ENCODE measurements around the gene IL1RAPL1. TPM values are rescaled to one million over a fixed set of nuclear protein-coding genes. Genes with fewer than 3 reads are reported as not detected.
"Not testable (repeated sequence)": the region's sequence is repeated elsewhere in the genome, so short reads cannot be mapped to it uniquely, and the experiment has no call there.

The IL1RAPL1 gene
- total RNA-seq, 2 experiments from 2014 or later = not detected

DNA sequence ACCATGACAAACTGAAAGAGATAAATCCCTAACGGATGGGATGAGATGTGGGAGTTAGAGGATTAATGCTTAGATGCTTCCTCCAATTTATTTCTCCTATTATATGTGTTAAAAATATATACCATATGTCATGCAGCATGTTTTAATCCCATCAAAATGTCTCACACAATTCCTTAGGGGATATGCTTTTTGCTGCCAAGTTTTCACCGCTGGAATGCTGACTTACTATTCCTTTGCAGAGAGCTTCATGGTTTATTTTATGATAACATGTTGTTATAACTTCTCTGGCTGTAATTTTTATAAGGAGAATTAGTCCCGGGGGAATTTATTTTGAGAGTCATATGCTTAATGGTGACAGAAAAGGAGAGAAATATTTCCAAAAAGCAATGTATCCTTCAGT, 670.3 kb downstream of the IL1RAPL1 start:
- H3K27me3 Mint-ChIP-seq = no peaks in the 10 kb centered on the region
- no peak for DNase-seq
- H3K9me3 Mint-ChIP-seq (ENCODE audit: low read depth) = no peaks in the 10 kb centered on the region
- no peak overlapping the region for H3K4me3 Mint-ChIP-seq
- no peaks in the 10 kb centered on the region for H3K4me1 Mint-ChIP-seq
- no peak overlapping the region for H3K27ac Mint-ChIP-seq
- no peaks in the 10 kb centered on the region for H3K36me3 Mint-ChIP-seq
- CTCF ChIA-PET = no interaction called here
- ATAC-seq = no peak

DNA sequence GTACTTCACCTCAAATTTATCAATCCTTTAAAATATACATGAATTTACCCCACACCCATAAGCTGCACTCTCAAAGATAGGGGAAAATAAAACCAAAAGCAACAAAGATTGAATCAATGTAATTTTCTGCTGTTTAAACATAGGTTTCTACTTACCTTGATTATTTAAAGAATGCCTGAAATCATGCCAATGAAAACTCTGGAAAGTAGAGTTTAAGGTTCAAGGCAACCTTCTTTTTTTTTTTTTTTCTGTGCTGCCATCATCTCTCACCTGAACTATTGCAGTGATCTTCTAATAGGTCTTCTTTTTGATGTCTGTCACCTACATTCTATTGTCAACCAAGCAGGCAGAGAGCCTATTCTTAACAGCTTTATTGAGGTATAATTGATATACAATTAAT, 682.1 kb downstream of the IL1RAPL1 start:
- ATAC-seq (no peak), DNase-seq (no peak)
- H3K27ac Mint-ChIP-seq = no peak overlapping the region
- no peaks in the 10 kb centered on the region for H3K27me3 Mint-ChIP-seq
- no peaks in the 10 kb centered on the region for H3K36me3 Mint-ChIP-seq
- H3K9me3 Mint-ChIP-seq (ENCODE audit: low read depth) = peaks cover 4% of the 10 kb centered on the region
- H3K4me3 Mint-ChIP-seq = no peak overlapping the region
- CTCF ChIA-PET = no interaction called here
- no peaks in the 10 kb centered on the region for H3K4me1 Mint-ChIP-seq

DNA sequence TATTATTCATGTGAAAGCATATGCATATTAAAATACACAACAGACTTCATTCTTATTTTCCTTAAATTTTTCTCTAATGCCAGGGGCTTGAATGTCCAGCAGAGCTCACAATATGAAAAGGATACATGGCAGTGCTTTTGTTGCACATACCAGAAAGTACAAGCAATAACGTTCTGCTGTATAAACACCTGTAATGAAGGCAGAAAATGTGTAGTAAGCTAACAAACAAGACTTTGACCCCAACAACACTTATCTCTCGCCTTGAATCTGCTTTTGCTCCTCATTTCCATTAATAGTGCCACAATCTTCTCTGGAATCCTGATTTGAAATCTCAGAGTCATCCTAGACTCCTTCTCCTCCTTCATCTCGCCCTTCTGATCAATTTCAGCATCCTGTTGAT, 687.3 kb downstream of the IL1RAPL1 start:
- ATAC-seq (no peak), DNase-seq (no peak)
- CTCF ChIA-PET = no interaction called here
- Mint-ChIP-seq H3K36me3 (no peaks in the 10 kb centered on the region), H3K27ac (no peak overlapping the region), H3K27me3 (no peaks in the 10 kb centered on the region), H3K4me3 (no peak overlapping the region), H3K4me1 (no peaks in the 10 kb centered on the region), H3K9me3 (ENCODE audit: low read depth) (peaks cover 4% of the 10 kb centered on the region)

DNA sequence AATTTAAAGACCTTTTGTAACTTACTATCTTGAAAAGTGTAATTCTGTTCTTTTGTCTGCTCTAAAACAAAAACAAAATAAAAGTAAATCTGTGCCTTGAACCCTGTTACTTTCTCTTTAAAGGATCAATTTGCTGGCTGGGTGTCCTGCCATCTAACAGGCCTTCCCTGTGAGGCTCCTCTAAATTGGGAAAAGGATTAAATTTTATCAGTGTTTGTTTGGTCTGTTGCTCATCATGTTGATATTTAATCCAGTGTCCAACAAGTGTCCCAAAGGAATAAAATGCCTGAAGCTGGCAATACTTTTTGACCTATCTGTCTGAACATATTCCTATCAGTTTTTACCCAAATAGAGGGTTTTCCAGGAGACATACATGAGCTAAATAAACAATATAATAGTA, 688.7 kb downstream of the IL1RAPL1 start:
- CTCF ChIA-PET = no interaction called here
- H3K36me3 Mint-ChIP-seq = no peaks in the 10 kb centered on the region
- no peaks in the 10 kb centered on the region for H3K27me3 Mint-ChIP-seq
- H3K9me3 Mint-ChIP-seq (ENCODE audit: low read depth) = peaks cover 4% of the 10 kb centered on the region
- ATAC-seq (no peak), DNase-seq (no peak)
- H3K4me3 Mint-ChIP-seq = no peak overlapping the region
- no peaks in the 10 kb centered on the region for H3K4me1 Mint-ChIP-seq
- H3K27ac Mint-ChIP-seq = no peak overlapping the region

DNA sequence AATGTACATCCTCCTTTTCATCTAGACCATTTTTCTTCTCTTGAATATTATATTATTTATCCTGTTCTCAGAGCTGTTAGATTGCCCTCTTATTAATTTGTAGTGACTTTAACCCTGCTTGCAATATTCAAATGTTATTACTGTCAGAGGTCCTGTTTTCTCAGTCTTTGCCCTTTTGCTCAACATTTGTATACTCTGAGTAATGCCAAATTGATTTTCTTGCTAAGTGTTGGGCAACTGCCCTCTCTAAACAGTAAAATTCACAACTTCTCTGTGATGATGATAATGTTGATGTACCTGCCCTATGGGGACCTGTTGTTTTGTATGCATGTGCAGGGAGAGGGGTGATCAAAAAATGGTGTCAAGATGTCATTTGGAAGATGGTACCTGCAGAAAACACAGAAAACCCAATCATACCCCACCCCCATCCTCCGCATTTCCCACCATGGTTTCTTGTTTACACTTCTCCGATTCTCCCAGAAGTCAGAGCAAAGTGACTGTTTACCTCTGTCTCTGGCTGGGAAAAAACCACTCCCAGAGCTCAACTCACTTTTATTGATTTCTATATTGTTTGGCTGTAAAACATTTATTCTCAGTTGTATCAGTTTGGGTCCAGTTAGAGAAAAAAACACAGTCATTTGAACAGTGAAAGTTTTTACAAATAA, 694.0 kb downstream of the IL1RAPL1 start:
- DNase-seq (no peak), ATAC-seq (no peak)
- no peak overlapping the region for H3K4me3 Mint-ChIP-seq
- H3K36me3 Mint-ChIP-seq = no peaks in the 10 kb centered on the region
- CTCF ChIA-PET = no interaction called here
- H3K27me3 Mint-ChIP-seq = no peaks in the 10 kb centered on the region
- no peak overlapping the region for H3K27ac Mint-ChIP-seq
- peaks cover 4% of the 10 kb centered on the region for H3K9me3 Mint-ChIP-seq (ENCODE audit: low read depth)
- no peaks in the 10 kb centered on the region for H3K4me1 Mint-ChIP-seq

DNA sequence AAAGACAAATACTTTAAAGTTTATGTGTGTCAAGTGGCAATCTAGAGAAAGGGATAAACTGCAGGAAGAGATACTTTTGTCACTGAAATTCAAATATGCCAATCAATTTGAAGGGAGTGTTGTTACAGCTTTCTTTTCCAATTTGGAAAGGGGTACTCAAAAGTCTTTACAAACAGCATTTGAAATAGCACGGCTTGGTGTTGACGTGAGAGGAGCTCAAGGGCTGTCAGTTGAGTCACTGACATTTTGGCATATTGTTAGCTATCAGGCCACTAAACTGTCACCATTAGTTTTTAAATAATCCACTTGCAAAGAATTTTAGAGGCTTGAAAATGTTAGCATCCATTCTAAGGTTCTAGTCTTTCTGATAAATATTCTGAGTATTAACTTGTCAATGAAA, 698.4 kb downstream of the IL1RAPL1 start:
- Mint-ChIP-seq H3K27me3 (no peaks in the 10 kb centered on the region), H3K4me3 (no peak overlapping the region), H3K9me3 (ENCODE audit: low read depth) (peaks cover 2% of the 10 kb centered on the region), H3K36me3 (no peaks in the 10 kb centered on the region), H3K4me1 (no peaks in the 10 kb centered on the region), H3K27ac (no peak overlapping the region)
- DNase-seq = no peak
- CTCF ChIA-PET = no interaction called here
- ATAC-seq = no peak

DNA sequence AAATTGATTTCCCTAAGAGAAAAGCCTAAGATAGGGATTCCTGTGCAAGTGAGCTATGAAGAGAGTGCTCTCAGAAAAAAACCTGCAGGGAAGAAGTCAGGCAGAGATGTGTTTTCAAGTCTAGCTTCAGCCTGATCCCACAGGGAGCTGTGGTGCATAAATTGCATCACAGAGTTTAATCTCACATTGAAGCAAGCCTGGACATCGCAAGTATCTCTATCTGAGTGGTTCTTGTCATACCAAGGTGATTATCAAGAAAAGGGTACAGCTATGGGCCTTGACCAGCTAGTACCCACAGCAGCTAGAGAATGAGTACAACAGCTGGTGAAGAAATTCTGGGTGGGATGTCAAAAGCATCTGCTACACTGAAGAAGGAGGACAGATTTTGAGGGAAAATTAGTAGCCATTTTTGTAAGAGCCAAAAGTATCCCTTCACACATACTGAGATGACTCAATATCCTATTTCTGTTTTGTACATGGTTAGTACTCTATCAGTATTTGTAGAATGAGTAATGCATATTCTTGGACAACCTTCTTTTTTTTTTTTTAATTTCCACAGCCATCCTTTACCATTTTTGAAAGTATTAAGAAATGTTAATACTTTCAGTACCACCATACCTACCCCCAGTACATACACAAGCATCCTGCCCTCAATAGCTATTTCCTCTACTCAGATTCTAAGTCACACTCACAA, 708.9 kb downstream of the IL1RAPL1 start:
- DNase-seq = no peak
- H3K4me1 Mint-ChIP-seq = no peaks in the 10 kb centered on the region
- no peak for ATAC-seq
- H3K36me3 Mint-ChIP-seq = no peaks in the 10 kb centered on the region
- CTCF ChIA-PET = no interaction called here
- H3K27ac Mint-ChIP-seq = no peak overlapping the region
- no peaks in the 10 kb centered on the region for H3K9me3 Mint-ChIP-seq (ENCODE audit: low read depth)
- no peak overlapping the region for H3K4me3 Mint-ChIP-seq
- H3K27me3 Mint-ChIP-seq = no peaks in the 10 kb centered on the region

DNA sequence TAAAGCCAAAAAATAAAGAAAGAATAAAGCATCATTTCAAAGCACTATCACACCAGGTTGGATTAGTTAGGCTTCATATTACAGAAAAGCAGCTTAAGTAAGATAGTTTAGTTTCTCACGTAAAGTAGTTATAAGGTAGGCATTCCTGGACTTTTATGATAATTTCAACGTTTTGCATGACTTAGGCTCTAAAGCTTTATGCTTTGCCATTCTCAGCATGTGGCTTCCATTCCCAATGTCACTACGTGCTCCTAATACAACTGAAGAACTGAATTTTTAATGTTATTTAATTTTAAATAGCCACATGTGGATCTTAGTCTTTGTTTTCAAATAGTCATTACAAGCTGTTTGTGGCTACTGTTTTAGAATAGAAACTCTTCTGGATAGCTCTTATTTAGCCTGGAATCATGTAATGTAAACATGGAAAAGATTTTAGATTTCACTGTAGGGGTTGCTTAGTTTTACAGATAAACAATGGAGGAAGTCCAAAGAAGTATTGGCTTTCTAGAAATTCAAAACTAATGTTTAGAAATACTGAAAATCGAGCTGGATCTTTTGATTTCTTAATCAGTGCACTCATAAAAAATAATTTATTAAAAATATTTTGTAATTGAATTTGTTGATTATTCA, 710.0 kb downstream of the IL1RAPL1 start:
- H3K4me3 Mint-ChIP-seq = no peak overlapping the region
- DNase-seq (no peak), ATAC-seq (no peak)
- H3K9me3 Mint-ChIP-seq (ENCODE audit: low read depth) = peaks cover 3% of the 10 kb centered on the region
- no peaks in the 10 kb centered on the region for H3K27me3 Mint-ChIP-seq
- CTCF ChIA-PET = no interaction called here
- H3K4me1 Mint-ChIP-seq = no peaks in the 10 kb centered on the region
- no peak overlapping the region for H3K27ac Mint-ChIP-seq
- H3K36me3 Mint-ChIP-seq = no peaks in the 10 kb centered on the region

DNA sequence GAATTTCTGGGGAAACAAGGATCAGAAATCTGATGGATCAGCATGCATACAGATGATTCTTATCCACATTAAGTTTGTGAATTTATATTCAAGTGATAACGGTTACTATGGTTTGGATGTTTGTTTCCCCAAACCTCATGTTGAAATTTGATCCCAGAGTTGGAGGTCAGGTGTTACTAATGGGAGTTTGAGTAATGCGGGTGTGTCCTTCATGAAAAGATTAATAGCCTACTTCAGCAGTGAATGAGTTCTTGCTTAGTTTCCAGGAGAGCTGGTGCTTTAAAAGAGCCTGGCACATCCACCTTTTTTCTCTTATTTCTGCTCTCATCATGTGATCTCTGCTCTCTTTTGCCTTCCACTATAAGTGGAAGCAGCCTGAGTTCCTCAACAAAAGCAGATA, 712.4 kb downstream of the IL1RAPL1 start:
- Mint-ChIP-seq H3K9me3 (ENCODE audit: low read depth) (peaks cover 5% of the 10 kb centered on the region), H3K4me3 (no peak overlapping the region), H3K4me1 (no peaks in the 10 kb centered on the region), H3K27me3 (no peaks in the 10 kb centered on the region), H3K27ac (no peak overlapping the region), H3K36me3 (no peaks in the 10 kb centered on the region)
- ATAC-seq (no peak), DNase-seq (no peak)
- CTCF ChIA-PET = no interaction called here

DNA sequence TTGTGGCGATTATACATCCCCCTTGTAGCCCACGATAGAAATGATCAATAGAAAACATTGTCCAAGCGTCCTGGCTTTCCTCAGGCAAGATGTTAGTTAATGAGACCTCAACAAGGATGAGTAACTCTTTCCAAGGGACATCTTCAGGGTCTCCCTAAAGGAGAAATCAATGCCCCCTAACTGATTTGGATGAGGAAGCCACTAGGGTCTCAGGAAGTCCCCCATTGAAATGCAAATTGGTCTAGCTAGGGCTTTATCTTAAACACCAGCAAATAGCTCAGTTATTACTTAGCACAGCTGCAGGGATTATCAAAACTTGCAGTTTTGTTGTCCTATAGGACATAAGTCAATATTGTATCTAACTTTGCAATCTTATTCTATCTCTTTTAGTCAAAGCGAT, 721.5 kb downstream of the IL1RAPL1 start:
- no peaks in the 10 kb centered on the region for H3K9me3 Mint-ChIP-seq (ENCODE audit: low read depth)
- no peak for ATAC-seq
- H3K27me3 Mint-ChIP-seq = no peaks in the 10 kb centered on the region
- H3K4me3 Mint-ChIP-seq = no peak overlapping the region
- DNase-seq = no peak
- CTCF ChIA-PET = no interaction called here
- H3K27ac Mint-ChIP-seq = no peak overlapping the region
- no peaks in the 10 kb centered on the region for H3K4me1 Mint-ChIP-seq
- no peaks in the 10 kb centered on the region for H3K36me3 Mint-ChIP-seq

DNA sequence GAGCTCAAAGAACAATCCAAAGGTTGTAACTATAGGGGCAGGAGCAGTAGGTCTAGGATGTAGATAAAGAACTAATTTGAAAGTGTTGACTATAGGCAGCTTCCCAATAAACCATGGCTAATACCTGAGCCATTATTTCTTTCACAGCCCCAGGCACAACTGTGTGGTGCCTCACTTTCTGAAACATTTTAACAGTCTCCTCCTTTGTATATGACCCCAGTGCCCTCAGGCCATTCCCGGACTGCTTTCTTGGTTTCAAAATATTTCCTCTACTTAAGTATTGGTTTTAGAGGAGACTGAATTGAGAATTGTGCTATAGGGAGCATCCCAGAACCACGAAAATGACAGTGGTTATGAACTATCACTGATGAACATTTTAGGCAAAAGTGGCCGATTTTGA, 728.7 kb downstream of the IL1RAPL1 start:
- CTCF ChIA-PET = no interaction called here
- DNase-seq (no peak), ATAC-seq (no peak)
- no peaks in the 10 kb centered on the region for H3K36me3 Mint-ChIP-seq
- no peaks in the 10 kb centered on the region for H3K9me3 Mint-ChIP-seq (ENCODE audit: low read depth)
- no peaks in the 10 kb centered on the region for H3K27me3 Mint-ChIP-seq
- no peak overlapping the region for H3K27ac Mint-ChIP-seq
- no peak overlapping the region for H3K4me3 Mint-ChIP-seq
- H3K4me1 Mint-ChIP-seq = no peaks in the 10 kb centered on the region

DNA sequence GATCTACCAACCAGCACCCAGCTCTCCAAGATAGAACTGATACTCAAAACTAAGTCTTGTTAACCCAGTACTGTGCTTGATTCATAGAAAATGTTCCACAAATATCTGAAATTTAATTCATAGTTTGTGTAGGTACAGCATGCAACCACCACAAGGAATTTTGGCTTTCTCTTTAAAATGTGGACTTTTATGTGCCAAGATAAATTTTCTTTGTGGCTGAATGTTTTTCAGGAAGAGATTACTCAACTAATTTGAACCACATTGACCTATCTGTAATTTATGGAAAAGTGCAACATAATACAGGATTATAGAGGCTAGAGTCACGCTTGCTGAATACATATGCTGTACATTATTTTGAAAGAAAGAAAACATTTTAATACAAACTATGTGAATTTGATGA, 730.8 kb downstream of the IL1RAPL1 start:
- peaks cover 3% of the 10 kb centered on the region for H3K9me3 Mint-ChIP-seq (ENCODE audit: low read depth)
- no peak for ATAC-seq
- no peak overlapping the region for H3K27ac Mint-ChIP-seq

DNA sequence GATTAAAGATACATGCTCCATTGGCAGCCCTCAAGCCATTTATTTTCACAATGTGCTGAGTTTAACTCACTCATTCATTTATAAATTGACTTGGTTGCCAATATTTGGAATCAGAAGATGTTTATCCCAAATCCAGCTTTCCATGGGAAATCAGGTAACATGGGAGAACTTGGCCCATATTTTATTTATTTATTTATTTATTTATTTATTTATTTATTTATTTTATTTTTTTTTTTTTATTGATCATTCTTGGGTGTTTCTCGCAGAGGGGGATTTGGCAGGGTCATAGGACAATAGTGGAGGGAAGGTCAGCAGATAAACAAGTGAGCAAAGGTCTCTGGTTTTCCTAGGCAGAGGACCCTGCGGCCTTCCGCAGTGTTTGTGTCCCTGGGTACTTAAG, 745.2 kb downstream of the IL1RAPL1 start:
- CTCF ChIA-PET = not testable (repeated sequence)

More for the DNA sequence above, 730.8 kb downstream of the IL1RAPL1 start:
- Mint-ChIP-seq H3K4me3 (no peak overlapping the region), H3K36me3 (no peaks in the 10 kb centered on the region), H3K4me1 (no peaks in the 10 kb centered on the region), H3K27me3 (no peaks in the 10 kb centered on the region)
- CTCF ChIA-PET = no interaction called here
- DNase-seq = no peak

DNA sequence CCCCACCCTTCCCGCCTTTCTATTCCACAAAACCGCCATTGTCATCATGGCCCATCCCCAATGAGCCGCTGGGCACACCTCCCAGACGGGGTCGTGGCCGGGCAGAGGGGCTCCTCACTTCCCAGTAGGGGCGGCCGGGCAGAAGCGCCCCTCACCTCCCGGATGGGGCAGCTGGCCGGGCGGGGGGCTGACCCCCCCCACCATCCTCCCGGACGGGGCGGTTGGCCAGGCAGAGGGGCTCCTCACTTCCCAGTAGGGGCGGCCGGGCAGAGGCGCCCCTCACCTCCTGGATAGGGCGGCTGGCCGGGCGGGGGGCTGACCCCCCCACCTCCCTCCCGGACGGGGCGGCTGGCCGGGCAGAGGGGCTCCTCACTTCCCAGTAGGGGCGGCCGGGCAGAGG, 745.8 kb downstream of the IL1RAPL1 start:
- H3K36me3 Mint-ChIP-seq; DNase-seq; H3K4me1 Mint-ChIP-seq; ATAC-seq; H3K27ac Mint-ChIP-seq; H3K9me3 Mint-ChIP-seq (ENCODE audit: low read depth); H3K27me3 Mint-ChIP-seq; H3K4me3 Mint-ChIP-seq; CTCF ChIA-PET: not testable (repeated sequence)

More for the DNA sequence above, 745.2 kb downstream of the IL1RAPL1 start:
- H3K9me3 Mint-ChIP-seq (ENCODE audit: low read depth); DNase-seq; H3K4me1 Mint-ChIP-seq; H3K27ac Mint-ChIP-seq; H3K27me3 Mint-ChIP-seq; H3K36me3 Mint-ChIP-seq; ATAC-seq; H3K4me3 Mint-ChIP-seq: not testable (repeated sequence)

Measured in activated CD8-positive, alpha-beta memory T cell treated with anti-CD3 and anti-CD28 coated beads, Interleukin-2, amount 10 ng/mL, durations not matched to agents 7 days and 5 days (primary cell).